ENCODE results near the gene COL5A1. TPM values are rescaled to one million over a fixed set of nuclear protein-coding genes. Genes with fewer than 3 reads are reported as not detected.

The COL5A1 gene
- total RNA-seq, 1 donor from 2014 or later: 99.6 TPM

- no peak for DNase-seq (ENCODE audit: low spot score in 2 of 2)
- Histone ChIP-seq H3K9me3 (no peaks in the 10 kb centered on the region), H3K27me3 (no peaks in the 10 kb centered on the region), H3K36me3 (peaks cover 33 to 54% of the 10 kb centered on the region in 2 donors), H3K27ac (no peak overlapping the region), H3K4me3 (no peak overlapping the region), H3K4me1 (peaks cover 3 to 5% of the 10 kb centered on the region in 2 donors)
- intact Hi-C loops (cut with DNase I): no loop called here
- no peak for TF ChIP-seq CTCF (IDR thresholded peaks at IDR 0.05)
Measured at GRCh38 chr9:134781591-134782302, 140.1 kb downstream of the COL5A1 start.

GRCh38 chr9:134782921-134783698 is 141.5 kb downstream of the COL5A1 start:
- no peak for DNase-seq (ENCODE audit: low spot score in 2 of 2)
- Histone ChIP-seq H3K4me3 (no peak overlapping the region), H3K4me1 (peaks cover 3 to 5% of the 10 kb centered on the region in 2 donors), H3K27ac (no peak overlapping the region), H3K9me3 (no peaks in the 10 kb centered on the region), H3K36me3 (peaks cover 33 to 53% of the 10 kb centered on the region in 2 donors), H3K27me3 (no peaks in the 10 kb centered on the region)
- intact Hi-C loops (cut with DNase I): no loop called here
- no peak for TF ChIP-seq CTCF (IDR thresholded peaks at IDR 0.05)

- intact Hi-C loops (cut with DNase I): no loop called here
- H3K9me3 ChIP-seq: no peaks in the 10 kb centered on the region
- no peak for DNase-seq (ENCODE audit: low spot score in 2 of 2)
- H3K36me3 ChIP-seq: peaks cover 33 to 52% of the 10 kb centered on the region in 2 donors
- H3K27me3 ChIP-seq: no peaks in the 10 kb centered on the region
- no peak overlapping the region for H3K27ac ChIP-seq
- TF ChIP-seq CTCF (IDR thresholded peaks at IDR 0.05): no peak
- peaks cover under 1 to 2% of the 10 kb centered on the region in 2 donors for H3K4me1 ChIP-seq
- no peak overlapping the region for H3K4me3 ChIP-seq
Measured at GRCh38 chr9:134783699-134784039, 142.1 kb downstream of the COL5A1 start.

GRCh38 chr9:134784577-134785305 is 143.1 kb downstream of the COL5A1 start:
- Histone ChIP-seq H3K27me3 (no peaks in the 10 kb centered on the region), H3K9me3 (no peaks in the 10 kb centered on the region), H3K36me3 (peaks cover 42 to 60% of the 10 kb centered on the region in 2 donors), H3K4me3 (no peak overlapping the region), H3K4me1 (no peaks in the 10 kb centered on the region), H3K27ac (no peak overlapping the region)
- TF ChIP-seq CTCF (IDR thresholded peaks at IDR 0.05): no peak
- no peak for DNase-seq (ENCODE audit: low spot score in 2 of 2)
- intact Hi-C loops (cut with DNase I): no loop called here

- H3K27me3 ChIP-seq: no peaks in the 10 kb centered on the region
- H3K4me3 ChIP-seq: no peak overlapping the region
- no peak overlapping the region for H3K27ac ChIP-seq
- intact Hi-C loops (cut with DNase I): no loop called here
- no peaks in the 10 kb centered on the region for H3K9me3 ChIP-seq
- no peak for DNase-seq (ENCODE audit: low spot score in 2 of 2)
- peaks cover 39 to 58% of the 10 kb centered on the region in 2 donors for H3K36me3 ChIP-seq
- no peaks in the 10 kb centered on the region for H3K4me1 ChIP-seq
- no peak for TF ChIP-seq CTCF (IDR thresholded peaks at IDR 0.05)
Measured at GRCh38 chr9:134785325-134786108, 143.9 kb downstream of the COL5A1 start.
